Astrocyte of the cerebellum (primary cell): ENCODE results near the gene SYNGAP1.
"Not testable (repeated sequence)": the region's sequence is repeated elsewhere in the genome, so short reads cannot be mapped to it uniquely, and the experiment has no call there.

Experiments
- DNase-seq: peaks from one replicate; pipeline ENCODE4 v3.0.0-alpha.2; 2011; ENCODE audit warnings: low read depth
- H3K4me3 ChIP-seq: 2 replicates; pipeline ENCODE4 v1.5.1; 2011; ENCODE audit warnings: mild to moderate bottlenecking, low read depth, low read length, moderate library complexity
- CTCF ChIP-seq: IDR thresholded peaks from 2 replicates; pipeline ENCODE4 v1.5.1; 2012; ENCODE audit warnings: low read length, low read depth, moderate library complexity, mild to moderate bottlenecking; ENCODE audit errors: missing control alignments
- in situ Hi-C: cut with HindIII; loops from 2 replicates; pipeline ENCODE4 v1.10.0; 2017; ENCODE audit warnings: low sequenced_read_pairs

SYNGAP1 gene

GRCh38 chr6:33391922-33392594 is 27.8 kb upstream of the SYNGAP1 start:
- H3K4me3 ChIP-seq: peak overlapping the region; percentile 93
- TF ChIP-seq CTCF: no peak
- in situ Hi-C loops: no loop called here
- DNase-seq: no peak

DNA sequence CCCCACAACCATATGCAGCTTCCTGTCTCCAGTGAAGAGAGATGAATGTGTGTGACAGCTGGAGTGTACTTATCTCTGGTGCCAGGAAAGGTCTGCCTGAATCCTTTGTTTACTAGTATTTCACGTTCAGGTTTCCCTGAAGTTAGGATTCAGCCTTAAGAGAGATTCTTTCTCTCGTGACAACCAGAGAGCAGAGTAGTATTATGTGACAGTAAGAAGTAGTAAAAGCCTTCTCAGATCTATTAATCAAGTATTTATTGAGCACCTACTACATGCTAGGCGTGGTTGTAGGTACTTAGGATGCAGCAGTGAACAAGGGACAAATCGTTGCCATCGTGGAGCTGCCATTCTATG is 27.3 kb upstream of the SYNGAP1 start:
- no peak for TF ChIP-seq CTCF
- H3K4me3 ChIP-seq: peak overlapping the region; percentile 93
- no peak for DNase-seq
- in situ Hi-C loops: no loop called here

- peak overlapping the region; percentile 93 for H3K4me3 ChIP-seq
- no peak for DNase-seq
- no peak for TF ChIP-seq CTCF
- in situ Hi-C loops: no loop called here
These were observed 26.9 kb upstream of the SYNGAP1 start for GRCh38 chr6:33392979-33393378.

DNA sequence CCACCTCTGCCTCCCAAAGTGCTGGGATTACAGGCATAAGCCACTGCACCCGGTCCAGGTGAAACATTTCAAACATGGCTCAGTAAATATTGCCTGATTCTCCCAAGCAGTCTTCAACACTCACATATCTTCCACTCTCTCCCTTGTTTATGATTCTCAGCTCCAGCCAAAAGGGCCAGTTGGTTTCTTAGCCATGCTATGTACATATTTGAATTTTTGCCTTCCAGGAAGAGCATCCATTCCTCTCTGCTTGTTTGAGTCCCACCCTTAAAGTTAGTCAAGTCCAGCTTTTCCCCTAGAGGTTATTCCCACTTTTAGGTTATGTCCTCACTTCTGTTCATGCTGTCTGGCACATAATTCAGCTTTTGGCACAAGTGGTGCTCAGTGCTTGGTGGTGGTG is 22.3 kb upstream of the SYNGAP1 start:
- DNase-seq: no peak
- no peak overlapping the region for H3K4me3 ChIP-seq
- in situ Hi-C loops: no loop called here
- TF ChIP-seq CTCF: no peak

DNA sequence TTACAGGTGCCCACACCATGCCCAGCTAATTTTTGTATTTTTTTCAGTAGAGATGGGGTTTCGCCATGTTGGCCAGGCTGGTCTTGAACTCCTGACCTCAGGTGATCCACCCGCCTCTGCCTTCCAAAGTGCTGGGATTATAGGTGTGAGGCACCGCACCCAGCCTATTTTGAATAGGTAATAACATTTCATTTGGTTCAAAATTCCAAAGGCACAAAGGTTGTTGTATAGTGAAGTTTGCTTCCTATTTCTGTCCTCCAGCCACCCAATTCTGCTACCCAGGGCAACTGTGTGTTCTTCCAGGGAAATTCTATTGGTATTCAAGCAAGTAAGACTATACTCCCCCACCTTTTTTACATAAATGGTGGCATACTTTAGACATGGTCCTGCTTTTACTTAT is 21.3 kb upstream of the SYNGAP1 start:
- DNase-seq, in situ Hi-C loops, H3K4me3 ChIP-seq: not testable (repeated sequence)

DNA sequence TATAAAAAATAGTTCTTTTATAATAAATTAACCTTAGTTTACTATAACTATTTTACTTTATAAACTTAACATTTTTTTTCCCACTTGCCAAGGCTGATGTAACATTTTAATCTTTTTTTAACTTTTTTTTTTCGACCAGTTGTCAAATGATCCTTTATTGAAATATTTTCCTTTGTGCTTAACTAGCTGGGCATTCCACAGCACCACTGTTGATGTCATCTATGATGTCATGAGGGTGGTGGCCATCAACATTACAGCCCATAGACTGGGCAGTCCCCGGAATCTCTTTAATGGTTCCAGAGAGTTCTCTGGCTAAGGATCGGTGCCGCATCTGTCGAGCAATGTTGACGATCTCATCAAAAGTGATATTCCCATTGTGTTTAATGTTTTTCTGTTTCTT is 20.0 kb upstream of the SYNGAP1 start:
- H3K4me3 ChIP-seq, in situ Hi-C loops, DNase-seq: not testable (repeated sequence)

- in situ Hi-C loops: no loop called here
- no peak for TF ChIP-seq CTCF
- DNase-seq: no peak
- no peak overlapping the region for H3K4me3 ChIP-seq
These were observed 15.0 kb upstream of the SYNGAP1 start for GRCh38 chr6:33404884-33405283.
